CD4-positive, alpha-beta T cell treated with Interferon alpha-2 for 1 hour (primary cell): ENCODE results near the gene GAGE13.
"Not testable (repeated sequence)": the region's sequence is repeated elsewhere in the genome, so short reads cannot be mapped to it uniquely, and the experiment has no call there.

Experiments used
- DNase-seq, 2 donors: peaks; one replicate each; pipeline ENCODE4 v3.0.0-alpha.2; 2020 to 2022

Gene GAGE13

DNA sequence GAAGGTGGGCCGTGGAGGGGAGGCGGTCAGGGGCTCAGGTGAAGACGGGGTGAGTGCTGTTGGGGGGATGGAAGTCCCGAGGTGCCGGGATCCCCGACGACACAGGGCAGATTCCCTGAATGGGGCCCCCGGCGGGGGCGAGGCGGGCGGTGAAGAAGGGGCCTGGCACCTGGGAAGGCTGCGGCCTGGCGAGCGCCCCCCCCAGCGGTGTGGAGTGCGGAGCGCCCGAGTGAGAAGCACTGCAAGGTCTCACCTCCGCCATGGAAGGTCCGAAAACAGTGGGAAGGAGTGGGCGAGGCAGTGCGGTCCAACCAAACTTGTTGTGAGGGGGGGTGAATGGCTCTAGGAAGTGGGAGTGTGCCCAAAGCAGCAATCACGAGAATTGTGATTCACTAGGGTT, 10.1 kb downstream of the GAGE13 start:
- DNase-seq, result not testable (repeated sequence)

DNA sequence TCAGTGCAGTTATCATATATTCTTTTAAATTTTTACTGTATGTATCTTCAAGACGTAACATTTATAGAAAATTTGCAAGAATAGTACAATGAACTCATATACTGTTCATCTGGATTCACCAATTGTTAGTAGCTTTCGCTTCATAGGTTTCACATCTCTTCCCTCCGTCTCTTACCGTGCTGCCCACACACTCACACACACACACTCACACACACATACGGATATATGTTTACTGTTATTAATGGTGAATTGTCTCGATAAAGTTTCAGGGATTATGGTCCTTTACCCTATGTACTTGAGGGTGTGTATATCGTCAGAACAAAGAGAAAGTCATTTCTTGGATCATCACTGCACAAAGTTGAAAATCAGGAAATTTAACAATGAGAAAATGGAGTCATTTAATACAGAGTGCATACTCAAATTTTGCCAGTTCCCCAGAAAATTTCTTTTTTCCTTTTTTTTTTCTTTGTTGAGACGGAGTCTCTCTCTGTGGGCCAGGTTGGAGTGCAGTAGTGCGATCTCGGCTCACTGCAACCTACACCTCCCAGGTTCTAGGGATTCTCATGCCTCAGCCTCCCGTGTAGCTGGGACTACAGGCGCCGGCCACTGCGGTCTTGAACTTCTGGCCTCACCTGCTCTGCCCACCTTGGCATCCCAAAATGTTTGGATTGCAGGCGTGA, 13.3 kb downstream of the GAGE13 start:
- not testable (repeated sequence) for DNase-seq

DNA sequence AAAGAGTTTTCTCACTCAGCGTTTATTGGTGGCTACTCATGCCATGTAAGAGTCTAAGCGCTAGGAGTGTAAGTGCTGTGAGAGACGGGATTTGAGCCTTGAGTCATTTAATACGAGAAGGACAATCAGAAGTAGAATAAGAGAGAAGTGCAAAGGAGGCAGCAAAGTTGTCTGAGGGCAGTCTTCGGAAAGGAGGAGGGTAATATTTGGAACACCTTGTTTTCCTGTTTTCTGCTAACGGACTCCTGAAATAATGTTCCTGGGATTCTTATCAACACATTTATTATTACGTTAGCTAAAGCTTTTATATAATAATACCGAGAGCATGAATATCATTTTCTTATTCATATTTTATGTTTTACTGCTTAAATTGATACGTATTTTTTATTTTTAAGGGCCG, 14.0 kb downstream of the GAGE13 start:
- DNase-seq, result not testable (repeated sequence)

DNA sequence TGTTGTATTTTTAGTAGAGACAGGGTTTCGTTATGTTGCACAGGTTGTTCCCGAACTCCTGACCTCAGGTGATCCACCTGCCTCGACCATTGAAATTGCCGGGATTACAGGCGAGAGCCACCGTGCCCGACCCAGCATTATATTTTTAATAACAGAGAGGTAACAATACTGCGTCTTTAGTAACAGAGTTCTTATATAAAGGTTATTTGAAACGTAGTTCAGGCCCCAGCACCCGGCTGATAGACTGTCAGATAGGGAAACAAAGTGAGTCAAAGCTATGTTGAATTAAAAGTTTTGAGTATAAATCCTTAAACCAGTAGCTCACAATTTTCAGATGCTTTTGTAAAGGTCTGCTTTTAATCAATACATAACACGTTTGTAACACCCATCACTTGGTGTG, 14.8 kb downstream of the GAGE13 start:
- DNase-seq, result not testable (repeated sequence)
